ENCODE results near the gene KLHL40. TPM values are rescaled to one million over a fixed set of nuclear protein-coding genes. Genes with fewer than 3 reads are reported as not detected.

Gene KLHL40
- total and polyA plus RNA-seq, 8 donors, result not detected

DNA sequence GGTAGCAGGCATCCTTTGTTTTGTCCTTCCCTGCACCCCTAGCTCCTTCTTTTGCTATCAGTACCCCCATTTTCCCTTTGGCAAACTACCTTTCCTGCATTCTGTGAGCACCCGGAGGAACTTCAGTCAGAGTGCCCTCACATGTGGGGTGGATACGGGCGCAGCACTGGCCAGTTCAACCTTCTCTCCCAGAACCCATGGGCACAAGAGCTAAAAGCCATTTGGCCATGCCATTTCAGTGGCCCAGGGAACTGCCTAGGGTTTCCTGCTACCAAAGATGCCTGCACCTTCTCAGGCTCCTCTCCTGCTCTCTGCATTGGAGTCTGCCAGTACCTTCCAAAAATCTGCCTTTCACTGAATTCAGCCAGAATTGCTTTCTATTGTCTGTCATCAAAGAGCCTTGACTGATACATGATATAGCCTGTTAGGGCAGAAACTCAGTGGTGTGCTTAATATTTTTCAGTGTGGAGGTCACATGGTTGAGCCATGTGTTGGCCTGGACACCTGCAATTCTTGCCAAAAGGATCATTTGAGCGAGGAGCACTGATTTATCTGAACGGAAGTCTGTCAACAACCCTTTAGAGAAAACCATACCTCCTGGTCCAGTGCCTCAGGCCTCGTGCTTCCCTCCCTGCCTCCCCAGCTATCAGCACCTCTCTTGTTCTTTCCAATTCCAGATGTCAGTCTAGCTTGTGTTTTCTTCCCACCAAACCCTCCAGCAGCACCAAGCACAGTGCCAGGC, 44.2 kb downstream of the KLHL40 start:
- Histone ChIP-seq H3K9me3 (no peaks in the 10 kb centered on the region), H3K27me3 (no peaks in the 10 kb centered on the region), H3K4me3 (no peak overlapping the region), H3K36me3 (no peaks in the 10 kb centered on the region), H3K4me1 (no peaks in the 10 kb centered on the region), H3K27ac (no peak overlapping the region)
- TF ChIP-seq, protein P1, sequence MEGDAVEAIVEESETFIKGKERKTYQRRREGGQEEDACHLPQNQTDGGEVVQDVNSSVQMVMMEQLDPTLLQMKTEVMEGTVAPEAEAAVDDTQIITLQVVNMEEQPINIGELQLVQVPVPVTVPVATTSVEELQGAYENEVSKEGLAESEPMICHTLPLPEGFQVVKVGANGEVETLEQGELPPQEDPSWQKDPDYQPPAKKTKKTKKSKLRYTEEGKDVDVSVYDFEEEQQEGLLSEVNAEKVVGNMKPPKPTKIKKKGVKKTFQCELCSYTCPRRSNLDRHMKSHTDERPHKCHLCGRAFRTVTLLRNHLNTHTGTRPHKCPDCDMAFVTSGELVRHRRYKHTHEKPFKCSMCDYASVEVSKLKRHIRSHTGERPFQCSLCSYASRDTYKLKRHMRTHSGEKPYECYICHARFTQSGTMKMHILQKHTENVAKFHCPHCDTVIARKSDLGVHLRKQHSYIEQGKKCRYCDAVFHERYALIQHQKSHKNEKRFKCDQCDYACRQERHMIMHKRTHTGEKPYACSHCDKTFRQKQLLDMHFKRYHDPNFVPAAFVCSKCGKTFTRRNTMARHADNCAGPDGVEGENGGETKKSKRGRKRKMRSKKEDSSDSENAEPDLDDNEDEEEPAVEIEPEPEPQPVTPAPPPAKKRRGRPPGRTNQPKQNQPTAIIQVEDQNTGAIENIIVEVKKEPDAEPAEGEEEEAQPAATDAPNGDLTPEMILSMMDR (IDR thresholded peaks at IDR 0.05), result no peak
- peak in 1 of 4 donors; percentile 8 for DNase-seq
- ATAC-seq, result no peak
- intact Hi-C loops (cut with DNase I), result no loop called here

DNA sequence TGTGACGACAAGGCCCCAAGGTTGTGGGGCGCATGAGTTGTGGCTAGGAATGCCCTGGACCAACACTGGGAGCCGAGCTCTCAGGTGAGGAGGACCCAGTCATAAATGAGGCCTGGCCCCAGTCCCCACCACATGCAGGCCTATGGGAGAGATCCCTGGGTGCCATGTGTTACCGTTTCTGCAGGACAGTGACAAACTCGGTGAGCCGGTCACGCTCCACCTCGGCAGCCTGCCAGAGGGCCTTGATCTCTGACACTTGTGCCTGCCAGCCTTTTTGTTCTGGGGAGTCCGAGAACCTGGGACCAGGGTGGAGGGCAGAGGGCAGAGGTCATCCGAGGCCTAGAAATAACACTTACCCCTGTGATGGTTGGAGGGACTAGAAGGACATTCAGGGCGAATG, 45.0 kb downstream of the KLHL40 start:
- Histone ChIP-seq H3K27ac (no peak overlapping the region), H3K36me3 (no peaks in the 10 kb centered on the region), H3K4me3 (no peak overlapping the region), H3K27me3 (no peaks in the 10 kb centered on the region), H3K4me1 (no peaks in the 10 kb centered on the region), H3K9me3 (no peaks in the 10 kb centered on the region)
- DNase-seq (no peak), ATAC-seq (no peak)
- TF ChIP-seq, protein P1 (IDR thresholded peaks at IDR 0.05), result no peak
- intact Hi-C loops (cut with DNase I), result no loop called here

DNA sequence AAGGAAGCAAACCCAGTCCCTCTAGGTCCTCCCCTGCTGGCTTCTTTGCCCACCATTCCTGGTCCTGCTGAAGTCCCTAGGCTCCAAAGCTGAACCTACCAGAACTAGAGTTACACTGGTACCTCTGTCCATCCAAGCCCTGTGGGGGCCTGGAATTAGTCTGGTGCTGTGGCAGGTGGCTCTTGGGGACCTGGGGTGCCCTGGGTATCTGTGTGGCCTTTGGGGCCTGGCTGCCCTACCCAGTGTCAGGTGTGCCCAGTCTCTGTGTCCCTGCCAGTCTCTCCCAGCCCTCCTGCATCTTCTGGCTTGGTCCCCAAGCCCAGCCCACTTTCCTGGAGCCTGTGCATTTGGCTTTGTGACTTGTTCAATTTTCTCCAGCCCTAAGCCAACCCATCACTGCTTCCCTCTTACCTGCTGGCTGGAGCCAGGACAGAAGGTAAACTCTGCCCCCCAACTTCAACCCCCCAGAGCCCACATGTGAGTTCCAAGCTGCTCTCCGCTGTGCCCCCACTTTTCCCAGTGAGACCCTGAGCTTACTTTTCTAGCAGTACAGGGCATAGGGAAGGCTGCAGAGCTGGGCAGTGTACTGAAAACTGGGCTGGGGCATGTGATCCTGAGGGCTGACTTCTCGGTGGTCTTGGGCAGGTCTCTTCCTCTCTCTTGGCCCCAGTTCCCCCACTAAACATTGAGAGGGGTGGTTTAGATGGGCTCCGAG, 45.5 kb downstream of the KLHL40 start:
- H3K9me3 ChIP-seq, result no peaks in the 10 kb centered on the region
- H3K4me1 ChIP-seq, result no peaks in the 10 kb centered on the region
- ATAC-seq (no peak), DNase-seq (no peak)
- intact Hi-C loops (cut with DNase I), result no loop called here
- no peak overlapping the region for H3K27ac ChIP-seq
- no peak overlapping the region for H3K4me3 ChIP-seq
- H3K27me3 ChIP-seq, result no peaks in the 10 kb centered on the region
- no peaks in the 10 kb centered on the region for H3K36me3 ChIP-seq
- TF ChIP-seq, protein P1 (IDR thresholded peaks at IDR 0.05), result no peak

DNA sequence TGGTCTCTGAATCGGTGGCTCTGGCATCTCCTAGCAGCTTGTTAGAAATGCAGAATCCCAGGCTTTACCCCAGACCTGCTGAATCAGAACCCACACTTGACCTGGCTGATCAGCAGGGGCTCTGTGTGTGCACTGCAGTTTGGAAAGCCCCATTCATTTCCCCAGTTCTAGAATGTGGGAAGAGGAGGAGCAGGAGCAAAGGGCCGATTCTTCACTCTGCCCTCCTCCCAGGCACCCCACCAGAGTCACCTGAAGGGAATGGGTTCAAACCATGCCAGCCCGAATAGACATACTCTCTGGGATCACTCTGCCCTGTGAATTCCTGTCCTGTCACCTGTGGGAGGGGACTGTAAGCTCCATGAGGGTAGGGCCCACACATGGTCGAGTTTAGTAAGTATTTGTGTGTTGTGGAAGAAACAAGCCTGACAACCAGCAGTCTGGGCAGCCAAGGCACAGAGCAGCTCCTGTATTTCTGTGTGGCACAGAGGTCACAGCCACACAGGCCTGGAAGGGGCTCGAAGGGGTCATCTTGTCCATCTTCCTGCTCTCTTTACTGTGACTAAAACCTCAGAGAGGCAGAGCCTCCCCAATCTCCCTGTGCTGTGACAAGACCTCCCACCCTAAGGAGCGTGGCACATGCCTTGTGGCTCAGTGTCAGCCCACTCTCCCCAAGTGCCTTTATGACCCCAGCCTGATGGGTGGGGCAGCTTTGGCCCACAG, 46.3 kb downstream of the KLHL40 start:
- Histone ChIP-seq H3K9me3 (no peaks in the 10 kb centered on the region), H3K4me1 (no peaks in the 10 kb centered on the region), H3K27me3 (no peaks in the 10 kb centered on the region), H3K36me3 (no peaks in the 10 kb centered on the region), H3K27ac (no peak overlapping the region), H3K4me3 (no peak overlapping the region)
- TF ChIP-seq, protein P1 (IDR thresholded peaks at IDR 0.05), result no peak
- intact Hi-C loops (cut with DNase I), result no loop called here
- DNase-seq (peak in 1 of 4 donors; percentile 17), ATAC-seq (no peak)
